Suprapubic skin (tissue), 4 donors: ENCODE data around the gene RNF150. TPM values are rescaled to one million over a fixed set of nuclear protein-coding genes. Genes with fewer than 3 reads are reported as not detected.

Source experiments
- DNase-seq, 2 donors: peaks; one replicate each; pipeline ENCODE4 v3.0.0-alpha.2; 2019; ENCODE audit warnings: low spot score in 2 of 2
- H3K27ac ChIP-seq: fragments of 200-600 bp; sonication (generic); one replicate; pipeline ENCODE4 v1.5.1; 2019
- H3K27me3 ChIP-seq: fragments of 200-600 bp; sonication (generic); one replicate; pipeline ENCODE4 v1.5.1; 2019
- H3K36me3 ChIP-seq: fragments of 200-600 bp; sonication (generic); one replicate; pipeline ENCODE4 v1.5.1; 2019
- H3K4me1 ChIP-seq: fragments of 200-600 bp; sonication (generic); one replicate; pipeline ENCODE4 v1.5.1; 2019
- H3K4me3 ChIP-seq: fragments of 200-600 bp; sonication (generic); one replicate; pipeline ENCODE4 v1.5.1; 2019; ENCODE audit warnings: mild to moderate bottlenecking
- H3K9me3 ChIP-seq: fragments of 200-600 bp; sonication (generic); one replicate; pipeline ENCODE4 v1.5.1; 2019
- CTCF ChIP-seq, 2 donors: fragments of 200-600 bp in 1 of 2; fragments of 450-650 bp in 1 of 2; sonication (generic) in 1 of 2; IDR thresholded peaks; one replicate each; pipeline ENCODE4 v1.5.1; 2016 to 2019; ENCODE audit warnings: antibody characterized with exemption in 2 of 2, mild to moderate bottlenecking in 1 of 2, moderate library complexity in 1 of 2
- EP300 ChIP-seq: sonication (generic); formaldehyde crosslinking; IDR thresholded peaks from one replicate; pipeline ENCODE4 v1.6.1; 2017; ENCODE audit warnings: antibody characterized with exemption
- POLR2A ChIP-seq, 2 donors: fragments of 450-650 bp; IDR thresholded peaks; one replicate each; pipeline ENCODE4 v1.6.1; 2017; ENCODE audit warnings: antibody characterized with exemption in 2 of 2, mild to moderate bottlenecking in 2 of 2, moderate library complexity in 2 of 2
- POLR2AphosphoS5 ChIP-seq, 3 donors: sonication (generic); formaldehyde crosslinking; IDR thresholded peaks; one replicate each; pipeline ENCODE4 v1.6.1; 2017; ENCODE audit warnings: antibody characterized with exemption in 3 of 3
- WGBS: methylation state at CpG from one replicate; pipeline ENCODE4 v1.1.5; 2018; 5-methylcytosine and 5-hydroxymethylcytosine counted together
- total RNA-seq, 4 donors: library from RNA; depleted of rRNA; stranded (reverse); fragments of >200 nt; gene quantifications; one replicate each; pipeline ENCODE4 v1.1.0, GENCODE V29; 2016

The RNF150 gene
- total RNA-seq, 4 donors from 2014 or later = 0.83 to 4.0 (median 2.6) TPM

- no peaks in the 10 kb centered on the region for H3K9me3 ChIP-seq
- H3K4me1 ChIP-seq = no peaks in the 10 kb centered on the region
- no peak overlapping the region for H3K27ac ChIP-seq
- H3K27me3 ChIP-seq = no peaks in the 10 kb centered on the region
- no peak for DNase-seq
- no peak for TF ChIP-seq POLR2AphosphoS5 (IDR thresholded peaks at IDR 0.05)
- TF ChIP-seq CTCF (IDR thresholded peaks at IDR 0.05) = no peak
- no peak for TF ChIP-seq POLR2A (IDR thresholded peaks at IDR 0.05)
- no peak for TF ChIP-seq EP300
- no peak overlapping the region for H3K4me3 ChIP-seq
- WGBS = 67% methylated on average over 3 of the region's 3 CpGs
- H3K36me3 ChIP-seq = no peaks in the 10 kb centered on the region
Measured at GRCh38 chr4:141140391-141141200, 7.3 kb upstream of the RNF150 start.

GRCh38 chr4:141133999-141134995 is 1.0 kb upstream of the RNF150 start:
- peaks cover 25% of the 10 kb centered on the region for H3K4me1 ChIP-seq
- no peak for TF ChIP-seq POLR2AphosphoS5 (IDR thresholded peaks at IDR 0.05)
- no peak for TF ChIP-seq EP300
- TF ChIP-seq POLR2A (IDR thresholded peaks at IDR 0.05) = no peak
- TF ChIP-seq CTCF (IDR thresholded peaks at IDR 0.05) = no peak
- DNase-seq = no peak
- H3K27me3 ChIP-seq = peaks cover 24% of the 10 kb centered on the region
- no peaks in the 10 kb centered on the region for H3K36me3 ChIP-seq
- H3K27ac ChIP-seq = no peak overlapping the region
- H3K4me3 ChIP-seq = no peak overlapping the region
- 51% methylated on average over 11 of the region's 11 CpGs for WGBS
- H3K9me3 ChIP-seq = no peaks in the 10 kb centered on the region

GRCh38 chr4:141132709-141133145 is 542 bp downstream of the RNF150 start:
- H3K27ac ChIP-seq = no peak overlapping the region
- WGBS = under 1% methylated on average over 27 of the region's 42 CpGs
- DNase-seq = peak in 1 of 2 donors; percentile 57
- no peaks in the 10 kb centered on the region for H3K36me3 ChIP-seq
- peaks cover 24% of the 10 kb centered on the region for H3K27me3 ChIP-seq
- peaks cover 25% of the 10 kb centered on the region for H3K4me1 ChIP-seq
- H3K4me3 ChIP-seq = peak overlapping the region; percentile 87
- no peak for TF ChIP-seq POLR2AphosphoS5 (IDR thresholded peaks at IDR 0.05)
- no peak for TF ChIP-seq CTCF (IDR thresholded peaks at IDR 0.05)
- no peak for TF ChIP-seq POLR2A (IDR thresholded peaks at IDR 0.05)
- no peak for TF ChIP-seq EP300
- no peaks in the 10 kb centered on the region for H3K9me3 ChIP-seq

DNA sequence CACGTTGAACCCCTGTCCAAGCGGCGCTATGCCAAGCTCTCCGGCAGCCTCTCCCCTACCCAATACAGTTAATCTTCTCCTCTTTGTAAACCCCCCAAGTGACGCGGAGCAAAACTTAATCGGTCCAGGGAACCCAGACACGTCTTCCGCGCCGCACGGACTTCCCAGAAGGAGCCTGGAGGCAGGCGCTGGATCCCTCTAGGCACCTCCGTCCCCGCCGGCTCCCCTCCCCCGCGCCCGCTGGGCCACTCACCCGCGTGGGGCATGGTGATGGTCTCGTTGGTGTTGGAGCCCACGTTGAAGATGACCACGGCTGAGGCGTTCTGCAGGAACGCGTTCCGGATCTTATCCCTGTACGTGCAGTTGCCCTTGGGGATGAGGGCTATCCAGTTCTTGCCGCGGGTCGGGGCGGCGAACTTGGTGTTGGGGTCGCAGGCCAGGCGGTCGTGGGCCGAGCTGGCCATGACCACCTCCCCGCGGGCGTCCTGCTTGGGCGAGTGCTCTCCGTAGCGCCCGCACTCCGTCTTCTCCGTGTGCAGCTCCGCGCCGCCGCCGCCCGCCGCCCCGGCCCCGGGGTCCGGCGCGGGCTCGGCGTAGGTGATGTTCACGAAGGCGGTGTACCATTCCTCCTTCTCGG is 1.1 kb downstream of the RNF150 start:
- peaks cover 24% of the 10 kb centered on the region for H3K27me3 ChIP-seq
- H3K36me3 ChIP-seq = no peaks in the 10 kb centered on the region
- H3K27ac ChIP-seq = no peak overlapping the region
- H3K9me3 ChIP-seq = no peaks in the 10 kb centered on the region
- WGBS = 1% methylated on average over 13 of the region's 64 CpGs
- peaks cover 25% of the 10 kb centered on the region for H3K4me1 ChIP-seq
- peak; percentile 53 to 78 for DNase-seq
- peak overlapping the region; percentile 87 for H3K4me3 ChIP-seq
- TF ChIP-seq POLR2A (IDR thresholded peaks at IDR 0.05) (no peak), POLR2AphosphoS5 (IDR thresholded peaks at IDR 0.05) (no peak), CTCF (IDR thresholded peaks at IDR 0.05) (no peak), EP300 (no peak)
